ENCODE measurements around the gene RDH8.

DNA sequence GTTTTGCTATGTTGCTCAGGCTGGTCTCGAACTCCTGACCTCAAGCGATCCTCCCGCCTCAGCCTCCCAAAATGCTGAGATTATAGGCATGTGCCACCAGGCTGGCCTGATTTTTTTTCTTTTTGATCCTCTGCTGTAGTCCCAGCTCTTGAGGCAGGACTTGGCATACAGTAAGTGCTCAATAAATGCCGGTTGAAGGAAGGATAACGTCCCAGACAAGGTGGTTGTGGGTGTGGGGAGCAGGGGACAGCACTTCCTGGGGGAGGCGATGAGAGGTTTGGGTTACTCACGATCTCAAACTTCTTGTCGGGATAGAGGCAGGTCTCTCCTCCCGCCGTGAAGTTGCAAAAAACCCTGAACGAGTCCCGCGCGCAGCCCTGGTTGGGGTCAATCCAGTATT lies 47.3 kb upstream of the RDH8 start:
- TF ChIP-seq SP1 (IDR thresholded peaks at IDR 0.05; ENCODE audit: low read depth, low read length) (no peak), CREB1 (IDR thresholded peaks at IDR 0.05; ENCODE audit: low read depth) (no peak), ATF2 (IDR thresholded peaks at IDR 0.05; ENCODE audit: low read length) (no peak), EGR1 (IDR thresholded peaks at IDR 0.05; ENCODE audit: borderline replicate concordance in 1 of 2, low read depth in 2 of 2, low read length in 2 of 2) (no peak)

All from GM12878 (cell line).